Measurements from ENCODE around the gene ADCY9.
"Not testable (repeated sequence)": the region's sequence is repeated elsewhere in the genome, so short reads cannot be mapped to it uniquely, and the experiment has no call there.

ADCY9 gene

GRCh38 chr16:4071686-4072561 is 44.3 kb downstream of the ADCY9 start:
- in situ Hi-C loops (cut with MboI; ENCODE audit: low sequenced_read_pairs) = no loop called here

- in situ Hi-C loops (cut with MboI; ENCODE audit: low sequenced_read_pairs) = no loop called here
These were observed 45.3 kb downstream of the ADCY9 start for GRCh38 chr16:4070936-4071335.

GRCh38 chr16:4067262-4068001 is 48.8 kb downstream of the ADCY9 start:
- in situ Hi-C loops (cut with MboI; ENCODE audit: low sequenced_read_pairs) = no loop called here

GRCh38 chr16:4064950-4065352 is 51.3 kb downstream of the ADCY9 start:
- in situ Hi-C loops (cut with MboI; ENCODE audit: low sequenced_read_pairs) = no loop called here

GRCh38 chr16:4062212-4062802 is 53.9 kb downstream of the ADCY9 start:
- in situ Hi-C loops (cut with MboI; ENCODE audit: low sequenced_read_pairs) = no loop called here

GRCh38 chr16:4060823-4061222 is 55.4 kb downstream of the ADCY9 start:
- in situ Hi-C loops (cut with MboI; ENCODE audit: low sequenced_read_pairs) = no loop called here

GRCh38 chr16:4060009-4060408 is 56.2 kb downstream of the ADCY9 start:
- in situ Hi-C loops (cut with MboI; ENCODE audit: low sequenced_read_pairs) = no loop called here

- in situ Hi-C loops (cut with MboI; ENCODE audit: low sequenced_read_pairs) = no loop called here
These were observed 57.9 kb downstream of the ADCY9 start for GRCh38 chr16:4058386-4058785.

GRCh38 chr16:4057439-4057877 is 58.8 kb downstream of the ADCY9 start:
- in situ Hi-C loops (cut with MboI; ENCODE audit: low sequenced_read_pairs) = no loop called here

GRCh38 chr16:4056161-4057105 is 59.8 kb downstream of the ADCY9 start:
- in situ Hi-C loops (cut with MboI; ENCODE audit: low sequenced_read_pairs) = no loop called here

- in situ Hi-C loops (cut with MboI; ENCODE audit: low sequenced_read_pairs) = no loop called here
These were observed 60.5 kb downstream of the ADCY9 start for GRCh38 chr16:4055748-4056147.

- in situ Hi-C loops (cut with MboI; ENCODE audit: low sequenced_read_pairs) = no loop called here
These were observed 62.9 kb downstream of the ADCY9 start for GRCh38 chr16:4053301-4053845.

GRCh38 chr16:4052801-4053293 is 63.4 kb downstream of the ADCY9 start:
- in situ Hi-C loops (cut with MboI; ENCODE audit: low sequenced_read_pairs) = no loop called here

GRCh38 chr16:4052096-4052495 is 64.1 kb downstream of the ADCY9 start:
- in situ Hi-C loops (cut with MboI; ENCODE audit: low sequenced_read_pairs) = no loop called here

- in situ Hi-C loops (cut with MboI; ENCODE audit: low sequenced_read_pairs) = no loop called here
These were observed 64.7 kb downstream of the ADCY9 start for GRCh38 chr16:4051591-4051990.

GRCh38 chr16:4049031-4049430 is 67.2 kb downstream of the ADCY9 start:
- in situ Hi-C loops (cut with MboI; ENCODE audit: low sequenced_read_pairs) = no loop called here

GRCh38 chr16:4048481-4048880 is 67.8 kb downstream of the ADCY9 start:
- in situ Hi-C loops (cut with MboI; ENCODE audit: low sequenced_read_pairs) = no loop called here

- in situ Hi-C loops (cut with MboI; ENCODE audit: low sequenced_read_pairs) = no loop called here
These were observed 70.0 kb downstream of the ADCY9 start for GRCh38 chr16:4046221-4046620.

GRCh38 chr16:4045561-4045960 is 70.7 kb downstream of the ADCY9 start:
- in situ Hi-C loops (cut with MboI; ENCODE audit: low sequenced_read_pairs) = not testable (repeated sequence)

- in situ Hi-C loops (cut with MboI; ENCODE audit: low sequenced_read_pairs) = no loop called here
These were observed 73.7 kb downstream of the ADCY9 start for GRCh38 chr16:4042581-4042980.

All from HL-60/S4 treated with phorbol 12-myristate 13-acetate at 8.2 ng/mL for 4 days and 3 days (cell line).